GM12892 (cell line): Measurements from ENCODE around the gene RAC3.

Experiments
- POLR2A ChIP-seq: IDR thresholded peaks from 2 replicates; pipeline ENCODE4 v1.6.1; 2011; ENCODE audit warnings: low read depth, low read length, control low read depth
- POLR2AphosphoS5 ChIP-seq: IDR thresholded peaks from 2 replicates; pipeline ENCODE4 v1.6.1; 2011; ENCODE audit warnings: low read depth, low read length, control low read depth
- TAF1 ChIP-seq: IDR thresholded peaks from 2 replicates; pipeline ENCODE4 v1.6.1; 2011; ENCODE audit warnings: low read depth, mild to moderate bottlenecking, control low read depth, low read length, borderline replicate concordance

- TF ChIP-seq TAF1 (no peak), POLR2A (no peak), POLR2AphosphoS5 (no peak)
Observed at GRCh38 chr17:82034371-82035011, 3.0 kb downstream of the RAC3 start.
